NCI-H1417 (cell line): ENCODE measurements around the gene RPL5.

Experiments used
- DNase-seq, 3 experiments: peaks; one replicate each; lab custom pipeline; 2025; lab: John Stamatoyannopoulos, UW

RPL5 gene

DNA sequence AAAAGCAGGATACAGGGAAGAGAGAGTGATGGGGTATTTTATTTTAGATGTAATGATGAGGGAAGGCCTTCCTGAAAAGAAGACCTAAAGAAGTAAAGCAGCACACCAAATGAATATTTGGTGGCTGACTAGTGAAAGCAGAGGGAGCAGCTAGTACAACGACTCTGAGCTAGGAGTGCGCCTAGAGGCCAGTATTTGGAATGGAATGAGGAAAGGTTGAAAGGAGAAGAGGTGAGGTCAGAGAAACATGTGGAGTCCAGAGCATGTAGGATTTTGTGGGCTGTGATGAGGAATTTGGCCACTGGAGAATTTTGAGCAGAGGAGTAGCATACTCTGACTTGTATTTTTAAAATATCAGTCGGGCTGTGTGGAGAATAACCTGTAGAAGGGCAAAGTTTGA, 11.8 kb upstream of the RPL5 start:
- no peak for DNase-seq

DNA sequence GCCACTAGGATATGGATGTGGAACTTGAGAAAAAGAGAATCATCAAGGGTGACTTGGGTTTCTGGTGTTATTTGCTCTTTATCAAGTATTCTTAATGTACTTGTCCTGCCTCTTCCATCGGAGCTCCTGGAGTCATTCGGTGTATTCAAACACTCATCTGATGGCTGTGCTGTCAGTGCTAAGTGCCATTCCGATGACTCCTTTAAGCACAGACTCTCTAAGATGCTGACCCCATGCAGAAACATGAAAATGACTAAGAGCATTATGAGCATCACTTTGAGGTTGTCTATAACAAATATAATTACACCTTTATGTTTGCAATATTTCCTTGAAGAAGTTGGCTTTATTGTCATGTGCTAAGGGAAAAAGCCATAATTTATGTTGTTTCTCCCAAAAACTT, 11.3 kb upstream of the RPL5 start:
- no peak for DNase-seq

- no peak for DNase-seq
These were observed 9.0 kb upstream of the RPL5 start for GRCh38 chr1:92822879-92823278.

GRCh38 chr1:92826792-92827191, 5.0 kb upstream of the RPL5 start:
- no peak for DNase-seq

DNA sequence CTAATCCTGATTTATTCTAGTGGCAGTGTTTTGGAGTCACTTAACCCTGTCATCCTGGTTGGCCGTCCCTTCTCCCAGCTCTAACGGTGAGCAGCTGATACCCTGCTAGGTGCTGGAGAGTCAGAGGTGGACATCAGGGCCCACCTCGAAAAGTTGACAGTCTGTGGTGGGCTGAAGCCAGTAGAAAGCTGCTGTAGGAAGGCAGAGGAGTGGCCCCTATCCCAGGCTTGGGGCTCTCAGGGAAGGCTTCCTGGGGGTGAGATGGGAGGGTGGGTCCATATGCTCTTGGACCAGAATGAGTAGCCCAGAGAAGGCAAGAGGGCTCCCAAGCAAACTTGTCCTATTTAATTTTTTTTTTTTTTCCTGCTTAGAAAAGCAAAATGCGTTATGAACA, 475 bp upstream of the RPL5 start:
- no peak for DNase-seq

DNA sequence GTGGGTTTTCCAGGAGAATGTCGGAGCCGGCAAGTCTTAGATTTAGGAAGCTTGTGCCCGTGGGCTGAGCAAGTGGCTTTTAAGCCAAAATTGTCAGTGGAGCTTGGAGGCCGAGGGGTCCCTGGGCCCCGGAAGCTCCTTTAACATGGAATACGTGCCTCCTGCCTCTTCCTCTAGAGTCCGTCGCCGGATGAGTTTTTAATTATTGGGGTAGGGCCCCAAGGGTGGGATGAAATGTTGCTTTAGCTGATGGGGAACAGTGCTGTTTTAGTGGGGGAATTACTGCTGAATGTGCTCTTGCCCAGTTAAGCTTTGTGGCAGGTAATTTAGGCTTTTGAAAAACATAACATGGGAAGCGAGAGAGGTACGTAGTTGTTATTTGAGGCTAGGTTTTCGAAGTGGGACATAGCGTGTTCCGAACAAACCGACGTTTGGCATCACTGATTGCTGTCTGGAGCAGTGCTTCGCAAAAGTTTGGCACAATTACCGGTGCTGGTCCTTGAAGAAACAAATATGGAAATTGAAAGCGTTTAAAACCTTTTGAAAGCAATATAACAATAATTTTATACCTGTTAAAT, 786 bp downstream of the RPL5 start:
- no peak for DNase-seq

DNA sequence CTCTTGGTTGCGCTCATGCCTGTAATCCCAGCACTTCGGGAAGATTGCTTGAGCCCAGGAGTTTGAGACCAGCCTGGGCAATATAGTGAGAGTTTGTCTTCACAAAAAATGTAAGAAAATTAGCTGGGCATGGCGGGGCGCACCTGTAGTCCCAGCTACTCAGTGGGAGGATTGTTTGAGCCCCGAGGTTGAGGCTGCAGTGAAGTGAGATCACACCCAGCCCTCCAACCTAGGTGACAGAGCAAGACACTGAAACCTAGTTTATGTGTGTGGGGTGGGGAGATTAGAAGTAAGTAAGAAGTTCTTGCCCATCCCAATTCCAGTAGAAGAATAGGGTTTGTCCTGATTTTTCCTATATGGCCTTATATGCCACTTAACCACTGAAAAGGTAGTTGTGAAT, 2.0 kb downstream of the RPL5 start:
- no peak for DNase-seq

- no peak for DNase-seq
These were observed 2.8 kb downstream of the RPL5 start for GRCh38 chr1:92834617-92835016.

DNA sequence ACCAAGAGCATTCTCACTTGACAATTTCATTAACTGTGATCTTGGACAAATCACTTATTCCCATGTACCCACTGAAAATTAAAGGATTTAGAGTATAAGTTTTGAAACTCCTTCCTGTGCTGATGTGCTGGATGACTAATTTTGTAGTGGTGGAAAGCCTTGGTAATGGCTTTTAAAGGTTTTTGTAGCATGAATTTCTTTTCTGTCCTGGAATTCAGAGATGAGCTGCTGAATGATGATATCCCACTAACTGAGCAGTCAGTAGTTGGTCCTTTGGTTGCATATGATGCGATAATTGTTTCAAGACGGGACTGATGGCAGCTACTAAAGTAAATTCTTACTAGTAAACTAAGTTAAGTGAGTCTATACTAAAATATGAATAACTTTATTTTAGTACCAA, 5.2 kb downstream of the RPL5 start:
- no peak for DNase-seq

- no peak for DNase-seq
These were observed 6.7 kb downstream of the RPL5 start for GRCh38 chr1:92838519-92838918.

DNA sequence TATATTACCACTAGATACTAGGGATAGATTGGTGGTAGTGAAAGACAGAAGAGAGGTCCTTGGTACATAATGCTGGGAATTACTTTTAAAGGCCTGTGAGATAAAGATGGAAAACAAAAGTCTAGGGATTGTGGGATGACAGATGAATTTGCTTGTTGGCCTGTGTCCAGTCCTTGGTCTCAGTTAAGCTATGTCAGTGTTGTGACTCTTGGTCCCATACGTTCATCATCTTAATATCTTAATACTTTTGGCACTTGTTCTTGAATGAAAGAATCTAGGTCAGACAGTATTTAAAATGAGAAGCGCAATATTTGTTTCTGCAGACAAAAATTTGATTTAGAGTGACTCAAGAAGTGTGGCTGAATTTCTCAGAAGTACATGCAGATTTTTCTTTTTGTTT, 7.6 kb downstream of the RPL5 start:
- DNase-seq: no peak

GRCh38 chr1:92840600-92840999, 8.8 kb downstream of the RPL5 start:
- DNase-seq: no peak

GRCh38 chr1:92842082-92843045, 10.5 kb downstream of the RPL5 start:
- no peak for DNase-seq

DNA sequence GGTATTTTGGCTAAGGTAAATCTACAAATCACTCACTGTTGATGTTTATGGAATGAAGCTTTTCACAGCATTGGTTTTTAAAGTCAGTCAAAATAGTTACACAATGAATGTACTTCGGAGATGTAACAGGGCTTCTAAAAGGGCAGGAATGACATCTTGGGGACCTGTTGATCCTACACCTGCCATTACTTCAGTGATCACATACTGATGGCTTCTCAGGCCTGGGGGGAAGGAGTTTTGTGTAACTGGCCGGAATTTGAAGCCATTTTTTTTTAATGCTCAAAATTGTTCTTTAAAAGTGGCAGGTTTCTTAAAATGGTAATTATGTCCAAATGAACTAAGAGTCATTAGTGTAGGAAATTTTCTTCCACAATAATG, 11.2 kb downstream of the RPL5 start:
- no peak for DNase-seq

DNA sequence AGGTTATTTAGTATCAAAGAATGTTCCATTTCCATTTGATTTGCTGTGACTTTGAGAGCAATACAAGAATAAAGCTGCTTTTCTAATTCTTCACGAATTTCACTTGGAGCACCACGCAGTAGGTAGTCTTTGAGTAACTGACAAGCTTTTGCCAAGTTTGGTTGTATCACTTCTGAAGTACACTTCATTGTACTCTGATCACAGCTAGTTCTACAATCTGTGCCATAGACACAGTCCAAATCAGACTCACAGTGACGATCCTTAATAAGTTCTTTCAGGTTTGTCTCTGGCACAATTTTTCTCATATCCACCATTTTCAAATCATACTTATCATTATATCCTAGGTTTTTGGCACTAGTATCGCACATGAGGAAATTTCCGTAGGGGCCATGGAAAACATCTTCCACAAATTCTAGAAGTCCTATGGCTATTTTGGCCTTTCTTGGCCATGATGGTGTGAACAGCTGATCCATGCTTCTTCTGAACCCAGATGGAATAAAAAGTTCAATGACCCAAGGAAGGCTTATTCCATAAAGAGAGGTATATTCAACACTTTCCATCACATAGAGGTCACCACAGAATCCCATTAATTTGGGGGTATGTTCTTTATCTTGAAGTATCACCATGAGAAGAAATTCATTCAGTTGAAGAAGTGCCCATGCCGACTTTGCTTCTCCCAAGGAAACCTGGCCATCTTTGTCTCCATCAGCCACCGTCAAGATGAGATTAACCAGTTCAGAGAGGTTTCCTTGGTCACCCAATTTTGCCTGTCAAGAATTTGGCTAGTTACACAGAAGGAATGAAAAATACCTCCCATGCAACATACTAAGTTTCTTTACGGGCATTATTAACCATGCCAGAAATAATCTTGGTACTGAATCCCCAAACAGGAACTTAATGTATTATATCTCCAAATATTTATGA, 11.9 kb downstream of the RPL5 start:
- DNase-seq: no peak

DNA sequence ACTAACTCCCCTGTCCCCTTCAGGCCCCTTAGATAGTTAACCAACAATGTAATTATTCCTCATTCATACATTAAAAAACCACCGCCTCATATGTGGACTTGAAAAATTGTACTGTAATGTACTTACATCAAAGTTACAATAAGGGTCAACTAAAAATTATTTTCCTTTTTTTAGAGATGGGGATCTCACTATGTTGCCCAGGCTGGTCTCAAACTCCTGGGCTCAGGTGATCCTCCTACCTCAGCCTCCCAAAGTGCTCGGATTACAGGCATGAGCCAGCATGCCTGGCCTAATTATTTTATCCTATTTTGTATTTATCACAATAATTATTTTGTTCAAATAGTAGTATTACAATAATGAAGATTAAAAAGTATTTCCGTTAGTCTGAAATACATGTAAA, 12.6 kb downstream of the RPL5 start:
- DNase-seq: no peak

DNA sequence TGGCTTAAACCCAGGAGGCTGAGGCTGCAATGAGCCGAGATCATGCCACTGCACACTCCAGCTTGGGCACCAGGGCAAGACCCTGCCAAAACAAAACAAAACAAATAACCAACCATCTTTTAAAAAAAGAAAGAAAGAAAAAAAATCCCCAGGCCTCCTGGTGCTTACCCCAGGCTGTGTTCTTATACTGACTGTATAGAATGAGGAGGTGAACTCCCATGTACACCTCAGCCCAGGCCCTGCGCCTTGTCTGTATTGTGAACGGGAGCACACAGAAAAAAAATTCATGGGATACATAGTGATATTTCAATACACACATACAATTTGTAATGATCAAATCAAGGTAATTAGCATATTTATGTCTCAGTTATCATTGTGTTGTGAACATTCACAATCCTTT, 14.1 kb downstream of the RPL5 start:
- no peak for DNase-seq

DNA sequence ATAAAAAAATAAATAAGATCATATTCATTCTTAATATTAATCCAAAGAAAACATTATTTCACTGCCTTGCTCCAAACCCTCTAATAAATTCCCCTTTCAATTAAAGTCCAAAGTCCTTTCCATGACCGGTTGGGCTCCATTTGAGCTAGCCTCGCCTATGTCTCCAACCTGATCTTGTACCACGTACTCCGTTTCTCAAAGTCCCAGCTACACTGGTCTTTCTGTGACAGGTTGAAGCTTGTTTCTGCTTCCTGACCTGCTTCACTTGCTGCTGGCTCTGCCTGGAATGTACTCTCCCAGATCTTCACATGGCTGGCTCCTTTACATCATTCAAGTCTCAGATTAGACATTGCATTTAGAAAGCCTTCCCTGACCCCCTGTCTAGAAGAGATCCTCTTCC, 16.4 kb downstream of the RPL5 start:
- DNase-seq: no peak

- no peak for DNase-seq
These were observed 18.2 kb downstream of the RPL5 start for GRCh38 chr1:92850019-92850418.

DNA sequence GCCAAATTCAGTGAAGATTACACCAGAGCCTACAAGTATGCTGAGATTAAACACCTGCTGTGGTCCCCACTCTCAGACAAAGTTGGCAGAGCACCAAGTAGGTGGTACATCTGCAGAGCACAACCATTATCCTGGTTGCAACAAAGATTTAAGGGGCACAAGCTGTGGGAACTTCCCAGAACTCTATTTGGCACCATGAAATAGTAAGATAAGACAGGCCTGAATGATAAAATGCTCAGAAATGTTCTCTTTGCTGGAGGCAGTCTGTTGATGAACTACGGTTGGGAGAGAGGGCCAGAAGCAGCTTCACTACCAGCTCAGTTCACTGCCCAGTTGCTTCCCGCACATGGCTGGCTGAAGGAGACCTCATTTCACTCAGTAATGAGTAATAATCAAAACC, 19.9 kb downstream of the RPL5 start:
- peak in 2 of 3 experiments; percentile 1 to 28 for DNase-seq

DNA sequence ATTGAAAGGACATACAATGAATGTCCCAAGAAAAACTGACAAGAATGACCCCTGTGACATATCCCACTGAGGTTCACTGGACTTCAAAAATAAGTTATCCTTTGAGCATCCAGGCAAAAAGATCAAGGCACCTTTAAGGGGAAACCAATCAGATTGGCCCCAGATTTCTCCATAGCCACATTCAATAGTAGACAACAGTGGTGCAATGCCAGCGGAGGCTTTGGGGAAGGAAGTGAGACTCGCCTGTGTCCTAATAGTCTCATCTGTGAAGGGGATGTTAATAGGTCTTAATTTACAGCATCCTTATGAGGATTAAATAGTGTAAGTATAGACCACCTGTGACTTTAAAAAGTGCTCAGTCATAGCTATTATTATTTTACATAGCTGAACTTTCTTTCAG, 21.5 kb downstream of the RPL5 start:
- no peak for DNase-seq

- no peak for DNase-seq
These were observed 22.4 kb downstream of the RPL5 start for GRCh38 chr1:92854101-92854785.
